Measurements from ENCODE around the gene UGT2A2.
"Not testable (repeated sequence)": the region's sequence is repeated elsewhere in the genome, so short reads cannot be mapped to it uniquely, and the experiment has no call there.

The UGT2A2 gene

GRCh38 chr4:69639542-69639941 is at the start of gene UGT2A2:
TSS of gene UGT2A2 (minus strand) at chr4:69639642. CDS start at chr4:69639640, 2 bp downstream.
- DNase-seq = no peak

- DNase-seq = no peak
Observed at GRCh38 chr4:69684804-69685203, 45.4 kb upstream of the UGT2A2 start.

GRCh38 chr4:69668680-69669079 is 29.2 kb upstream of the UGT2A2 start:
- DNase-seq = no peak

- not testable (repeated sequence) for DNase-seq
Observed at GRCh38 chr4:69664009-69664408, 24.6 kb upstream of the UGT2A2 start.

- DNase-seq = not testable (repeated sequence)
Observed at GRCh38 chr4:69661130-69661803, 21.8 kb upstream of the UGT2A2 start.

- DNase-seq = no peak
Observed at GRCh38 chr4:69658133-69658532, 18.7 kb upstream of the UGT2A2 start.

- no peak for DNase-seq
Observed at GRCh38 chr4:69656653-69657158, 17.3 kb upstream of the UGT2A2 start.

- DNase-seq = no peak
Observed at GRCh38 chr4:69653147-69653546, 13.7 kb upstream of the UGT2A2 start, which contains the start of gene UGT2A1. TSS of gene UGT2A1 (minus strand) at chr4:69653247. CDS start at chr4:69647644, 5,603 bp downstream.

- DNase-seq = no peak
Observed at GRCh38 chr4:69650872-69651271, 11.4 kb upstream of the UGT2A2 start.

GRCh38 chr4:69649629-69650028 is 10.2 kb upstream of the UGT2A2 start:
- DNase-seq = no peak

GRCh38 chr4:69649207-69649606 is 9.8 kb upstream of the UGT2A2 start:
- DNase-seq = no peak

GRCh38 chr4:69642961-69643360 is 3.5 kb upstream of the UGT2A2 start:
- DNase-seq = no peak

- no peak for DNase-seq
Observed at GRCh38 chr4:69640289-69640688, 847 bp upstream of the UGT2A2 start.

GRCh38 chr4:69617083-69617694 is 22.3 kb downstream of the UGT2A2 start:
- DNase-seq = no peak

- DNase-seq = no peak
Observed at GRCh38 chr4:69610484-69610883, 29.0 kb downstream of the UGT2A2 start.

GRCh38 chr4:69601065-69601464 is 38.4 kb downstream of the UGT2A2 start:
- no peak for DNase-seq

- DNase-seq = no peak
Observed at GRCh38 chr4:69600013-69600412, 39.4 kb downstream of the UGT2A2 start.

- DNase-seq = no peak
Observed at GRCh38 chr4:69594382-69594781, 45.1 kb downstream of the UGT2A2 start.

GRCh38 chr4:69591364-69591763 is 48.1 kb downstream of the UGT2A2 start:
- no peak for DNase-seq

GRCh38 chr4:69589884-69590283 is 49.6 kb downstream of the UGT2A2 start:
- DNase-seq = no peak

- no peak for DNase-seq
Observed at GRCh38 chr4:69584135-69584534, 55.3 kb downstream of the UGT2A2 start.

- no peak for DNase-seq
Observed at GRCh38 chr4:69583543-69583942, 55.9 kb downstream of the UGT2A2 start.

- no peak for DNase-seq
Observed at GRCh38 chr4:69577245-69577644, 62.2 kb downstream of the UGT2A2 start.

GRCh38 chr4:69576251-69576877 is 63.1 kb downstream of the UGT2A2 start:
- DNase-seq = no peak
